A673 (cell line): Measurements from ENCODE around the gene ZKSCAN7.

Experiments
- CTCF ChIP-seq: fragments of 300-800, 200-600 bp; sonication (generic); conservative IDR thresholded peaks from 2 replicates; pipeline ENCODE4 v1.5.1; 2017; ENCODE audit warnings: low read depth, mild to moderate bottlenecking, antibody characterized with exemption, low read length, moderate library complexity, mixed read lengths
- EZH2 ChIP-seq: fragments of 200-600 bp; sonication (generic); IDR thresholded peaks from 2 replicates; pipeline ENCODE4 v1.6.1; 2017; ENCODE audit warnings: borderline replicate concordance, low read depth, mild to moderate bottlenecking, mixed read lengths, antibody characterized with exemption, low read length; ENCODE audit not compliant: poor library complexity, severe bottlenecking

GRCh38 chr3:44522494-44522933, 32.5 kb upstream of the ZKSCAN7 start:
- TF ChIP-seq CTCF (no peak), EZH2 (no peak)
